Ovary (tissue), 9 donors: ENCODE results near the gene NPHP4. TPM values are rescaled to one million over a fixed set of nuclear protein-coding genes. Genes with fewer than 3 reads are reported as not detected.

Source experiments
- DNase-seq, 5 donors: peaks; one replicate each; pipeline ENCODE4 v3.0.0-alpha.2; 2019 to 2020
- H3K27ac ChIP-seq, 2 donors: fragments of 200-600 bp; one replicate each; pipeline versions ENCODE4 v1.5.1 to v1.8.0; 2019 to 2022
- H3K27me3 ChIP-seq: fragments of 200-600 bp; one replicate; pipeline ENCODE4 v1.8.0; 2022
- H3K36me3 ChIP-seq: fragments of 200-600 bp; sonication (generic); one replicate; pipeline ENCODE4 v1.5.1; 2019
- H3K4me1 ChIP-seq: one replicate; pipeline ENCODE4 v1.8.1; 2013; ENCODE audit warnings: mild to moderate bottlenecking, moderate library complexity; ENCODE audit not compliant: insufficient read depth
- H3K4me3 ChIP-seq: fragments of 200-600 bp; sonication (generic); one replicate; pipeline ENCODE4 v1.5.1; 2017
- H3K9me3 ChIP-seq, 2 donors: fragments of 200-600 bp in 1 of 2; sonication (generic) in 1 of 2; one replicate each; pipeline versions ENCODE4 v1.5.1 to v1.8.1; 2013 to 2019; ENCODE audit warnings: mild to moderate bottlenecking in 1 of 2, moderate library complexity in 1 of 2
- CTCF ChIP-seq, 3 donors: fragments of 450-650 bp in 2 of 3; fragments of 200-600 bp in 1 of 3; IDR thresholded peaks; one replicate each; pipeline versions ENCODE4 v1.5.1 to v1.8.0; 2016 to 2022; ENCODE audit warnings: antibody characterized with exemption in 3 of 3, mild to moderate bottlenecking in 1 of 3
- EP300 ChIP-seq: sonication (generic); formaldehyde crosslinking; IDR thresholded peaks from one replicate; pipeline ENCODE4 v1.6.1; 2017; ENCODE audit warnings: antibody characterized with exemption
- POLR2A ChIP-seq: fragments of 450-650 bp; IDR thresholded peaks from one replicate; pipeline ENCODE4 v1.6.1; 2017; ENCODE audit warnings: antibody characterized with exemption, mild to moderate bottlenecking, moderate library complexity
- WGBS, 3 donors: extraction: QIAGEN DNeasy Blood & Tissue Kit in 1 of 3; methylation state at CpG; one replicate each; pipeline versions ENCODE4 v1.1.5 to v1.1.7; 2013 to 2017; 5-methylcytosine and 5-hydroxymethylcytosine counted together
- intact Hi-C, 4 donors: fragments of 100-400 bp; cut with DNase I; formaldehyde crosslinking; loops; one replicate each; pipeline versions ENCODE4 v1.11.0 to v1.15.1; 2022 to 2023
- polyA plus RNA-seq, 2 donors: library from polyadenylated mRNA; stranded (reverse); fragments of 200-250 nt in 1 of 2; fragments of 350-450 nt in 1 of 2; fragmentation: Illumina TruSeq in 1 of 2; extraction: RNeasy Lipid Tissue Mini Kit (QIAGEN cat#74804) in 1 of 2; gene quantifications; one replicate each; pipeline ENCODE4 v1.2.3, GENCODE V29; 2013 to 2014
- total RNA-seq, 7 donors: library from RNA; depleted of rRNA in 2 of 7; stranded (reverse); fragments of >200 nt in 2 of 7; fragmentation: NEBNext Ultra II Directional in 3 of 7; extraction: Animal tissue kit (Norgen Biotek cat#: 25700) in 3 of 7; gene quantifications; one replicate each; pipeline versions ENCODE4 v1.1.0 to v1.2.4, GENCODE V29; 2016 to 2023
- donor health status: DM: no; HTN: no; CAD: no; lungs with moderate emphysema.
- donor health status: DM: no; HTN: no; CAD: no.
- donor health status: Bipolar disorder and iron deficiency.
- donor health status: DM: yes; HTN: yes; CAD: no.
- donor health status: DM: no; HTN: no; CAD: no.
- donor health status: DM: yes; HTN: yes; CAD: no.

The NPHP4 gene
- total and polyA plus RNA-seq, 9 donors, result 1.5 to 20.8 (median 10.7) TPM

GRCh38 chr1:5910666-5911065, 81.6 kb downstream of the NPHP4 start:
- TF ChIP-seq POLR2A, result no peak
- TF ChIP-seq CTCF (IDR thresholded peaks at IDR 0.05), result no peak
- TF ChIP-seq EP300, result no peak
- DNase-seq, result no peak
- 92 to 96% (median 95%) methylated on average over 10 to 11 of the region's 11 CpGs for WGBS, 3 donors
- H3K4me1 ChIP-seq, result peaks cover 5% of the 10 kb centered on the region
- no peak overlapping the region for H3K27ac ChIP-seq
- no peaks in the 10 kb centered on the region for H3K27me3 ChIP-seq
- no peaks in the 10 kb centered on the region for H3K36me3 ChIP-seq
- no peaks in the 10 kb centered on the region for H3K9me3 ChIP-seq
- intact Hi-C loops, result loop anchor here in 2 of 4 donors (10.0 kb wide), 2 partner anchors 406 to 1256 kb away; partner anchors contain the start of gene AJAP1 (in 1 of the 2)
- no peak overlapping the region for H3K4me3 ChIP-seq

GRCh38 chr1:5910276-5910620, 82.0 kb downstream of the NPHP4 start:
- intact Hi-C loops, result loop anchor here in 2 of 4 donors (10.0 kb wide), 2 partner anchors 405 to 1255 kb away; partner anchors contain the start of gene AJAP1 (in 1 of the 2)
- Histone ChIP-seq H3K27me3 (no peaks in the 10 kb centered on the region), H3K36me3 (no peaks in the 10 kb centered on the region), H3K27ac (no peak overlapping the region), H3K4me1 (peaks cover 2% of the 10 kb centered on the region), H3K4me3 (no peak overlapping the region), H3K9me3 (no peaks in the 10 kb centered on the region)
- TF ChIP-seq POLR2A (no peak), EP300 (no peak), CTCF (IDR thresholded peaks at IDR 0.05) (no peak)
- no peak for DNase-seq
- 94 to 96% (median 95%) methylated on average over 11 of the region's 11 CpGs for WGBS, 3 donors

GRCh38 chr1:5909576-5910275, 82.5 kb downstream of the NPHP4 start:
- TF ChIP-seq EP300 (no peak), CTCF (IDR thresholded peaks at IDR 0.05) (no peak), POLR2A (no peak)
- DNase-seq, result no peak

GRCh38 chr1:5908461-5909375, 83.5 kb downstream of the NPHP4 start:
- WGBS, 3 donors, result 93 to 96% (median 94%) methylated on average over 31 to 35 of the region's 35 CpGs
- no peak for DNase-seq
- Histone ChIP-seq H3K36me3 (no peaks in the 10 kb centered on the region), H3K4me3 (no peak overlapping the region), H3K4me1 (no peaks in the 10 kb centered on the region), H3K27me3 (no peaks in the 10 kb centered on the region), H3K9me3 (no peaks in the 10 kb centered on the region), H3K27ac (no peak overlapping the region)
- intact Hi-C loops, result no loop called here
- no peak for TF ChIP-seq POLR2A
- no peak for TF ChIP-seq EP300
- TF ChIP-seq CTCF (IDR thresholded peaks at IDR 0.05), result no peak

More at GRCh38 chr1:5909576-5910275, 82.5 kb downstream of the NPHP4 start:
- WGBS, 3 donors, result 94 to 97% (median 96%) methylated on average over 12 to 14 of the region's 14 CpGs
- Histone ChIP-seq H3K4me3 (no peak overlapping the region), H3K9me3 (no peaks in the 10 kb centered on the region), H3K27me3 (no peaks in the 10 kb centered on the region), H3K4me1 (no peaks in the 10 kb centered on the region), H3K27ac (no peak overlapping the region), H3K36me3 (no peaks in the 10 kb centered on the region)
- intact Hi-C loops, result loop anchor here in 2 of 4 donors (10.0 kb wide), 2 partner anchors 405 to 1255 kb away; partner anchors contain the start of gene AJAP1 (in 1 of the 2)
